HG03439 (cell line): ENCODE data around the gene GALC.

Experiments used
- ATAC-seq: cut with Tn5 transposase; IDR thresholded peaks from one replicate; pipeline ENCODE4 v1.9.1; 2021; ENCODE audit warnings: mild to moderate bottlenecking, moderate library complexity; ENCODE audit not compliant: unreplicated experiment

GALC gene

GRCh38 chr14:88007608-88008007 is 14.6 kb upstream of the GALC start:
- ATAC-seq, result no peak

- ATAC-seq, result peak; percentile 92
Measured at GRCh38 chr14:88005978-88006851, 13.2 kb upstream of the GALC start.

- ATAC-seq, result peak; percentile 76
Measured at GRCh38 chr14:88005050-88005481, 12.1 kb upstream of the GALC start, which contains the start of gene GPR65. Gene GPR65 (plus strand): TSS chr14:88005135. CDS start chr14:88010848, 5,713 bp downstream.

- no peak for ATAC-seq
Measured at GRCh38 chr14:88004506-88005036, 11.6 kb upstream of the GALC start.

GRCh38 chr14:88003425-88003824 is 10.4 kb upstream of the GALC start:
- no peak for ATAC-seq

GRCh38 chr14:88002421-88003075 is 9.6 kb upstream of the GALC start:
- no peak for ATAC-seq

- ATAC-seq, result no peak
Measured at GRCh38 chr14:87999277-87999676, 6.3 kb upstream of the GALC start.

- ATAC-seq, result no peak
Measured at GRCh38 chr14:87998482-87998881, 5.5 kb upstream of the GALC start.

GRCh38 chr14:87996291-87996592 is 3.3 kb upstream of the GALC start:
- no peak for ATAC-seq

GRCh38 chr14:87995500-87996290 is 2.7 kb upstream of the GALC start:
- ATAC-seq, result no peak

- peak; percentile 34 for ATAC-seq
Measured at GRCh38 chr14:87994974-87995373, 2.0 kb upstream of the GALC start.

- no peak for ATAC-seq
Measured at GRCh38 chr14:87992346-87992717, 650 bp downstream of the GALC start.

GRCh38 chr14:87990682-87991081 is 2.3 kb downstream of the GALC start:
- ATAC-seq, result no peak

GRCh38 chr14:87989956-87990299 is 3.1 kb downstream of the GALC start:
- ATAC-seq, result no peak

GRCh38 chr14:87989221-87989955 is 3.6 kb downstream of the GALC start:
- ATAC-seq, result no peak

GRCh38 chr14:87979689-87980088 is 13.3 kb downstream of the GALC start:
- no peak for ATAC-seq

- no peak for ATAC-seq
Measured at GRCh38 chr14:87975636-87976035, 17.3 kb downstream of the GALC start.

- no peak for ATAC-seq
Measured at GRCh38 chr14:87971010-87971409, 22.0 kb downstream of the GALC start.

- no peak for ATAC-seq
Measured at GRCh38 chr14:87967496-87967895, 25.5 kb downstream of the GALC start.

- ATAC-seq, result no peak
Measured at GRCh38 chr14:87966816-87967215, 26.2 kb downstream of the GALC start.

- no peak for ATAC-seq
Measured at GRCh38 chr14:87961246-87961645, 31.7 kb downstream of the GALC start.
